KOPT-K1 (cell line): ENCODE measurements around the gene BCHE.
"Not testable (repeated sequence)": the region's sequence is repeated elsewhere in the genome, so short reads cannot be mapped to it uniquely, and the experiment has no call there.

ENCODE experiments used
- H3K27ac ChIP-seq: fragments of 200-600 bp; sonication (generic); 2 replicates; pipeline ENCODE4 v1.5.1; 2016; ENCODE audit warnings: antibody characterized with exemption, mild to moderate bottlenecking, low read depth, low read length; ENCODE audit not compliant: poor library complexity, severe bottlenecking
- H3K36me3 ChIP-seq: fragments of 200-600 bp; sonication (generic); 2 replicates; pipeline ENCODE4 v1.5.1; 2017; ENCODE audit warnings: antibody characterized with exemption, mild to moderate bottlenecking, low read length, moderate library complexity; ENCODE audit not compliant: insufficient read depth
- H3K9me3 ChIP-seq: fragments of 200-600 bp; sonication (generic); 2 replicates; pipeline ENCODE4 v1.5.1; 2017; ENCODE audit warnings: antibody characterized with exemption, low read length, mild to moderate bottlenecking; ENCODE audit not compliant: insufficient read depth, poor library complexity, severe bottlenecking

BCHE gene

DNA sequence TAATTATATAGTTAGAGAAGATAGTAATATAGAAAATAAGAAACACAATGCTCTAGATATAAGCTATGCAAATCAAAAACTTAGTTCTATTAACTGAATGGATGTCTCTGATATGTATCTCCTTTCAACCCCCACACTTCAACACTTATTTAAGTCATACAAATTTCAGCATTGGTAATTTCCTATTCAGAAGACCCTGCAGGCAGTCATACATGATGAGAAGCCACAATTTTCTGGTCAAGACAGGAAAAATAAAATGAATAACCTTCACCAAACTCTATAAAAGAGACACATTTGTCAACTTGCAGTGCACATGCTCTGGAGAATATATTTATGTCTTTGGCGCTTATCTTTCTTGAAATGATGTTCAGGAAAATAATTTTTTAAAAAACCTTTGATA is 578 bp upstream of the BCHE start:
- no peaks in the 10 kb centered on the region for H3K9me3 ChIP-seq
- no peaks in the 10 kb centered on the region for H3K36me3 ChIP-seq
- H3K27ac ChIP-seq: peak overlapping the region; percentile 84

DNA sequence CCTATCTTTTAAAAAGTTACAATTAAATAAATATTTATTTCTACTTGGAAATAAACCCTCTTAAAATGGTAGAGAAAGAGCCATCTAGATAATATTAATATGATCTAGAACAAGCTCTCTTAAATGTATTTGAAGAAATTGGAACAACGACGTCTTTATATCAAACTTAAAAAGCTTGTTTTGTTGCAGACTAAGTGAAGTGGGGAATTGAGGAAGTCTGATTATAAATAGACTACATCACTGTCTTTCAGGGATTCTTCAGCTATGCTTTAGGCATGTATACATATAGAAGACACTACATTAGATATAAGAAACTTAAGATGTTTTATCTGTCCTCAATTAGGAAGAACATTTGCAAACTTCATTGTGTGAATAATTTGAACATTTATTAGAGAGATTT is 1.8 kb downstream of the BCHE start:
- H3K36me3 ChIP-seq: no peaks in the 10 kb centered on the region
- H3K27ac ChIP-seq: no peak overlapping the region
- H3K9me3 ChIP-seq: no peaks in the 10 kb centered on the region

DNA sequence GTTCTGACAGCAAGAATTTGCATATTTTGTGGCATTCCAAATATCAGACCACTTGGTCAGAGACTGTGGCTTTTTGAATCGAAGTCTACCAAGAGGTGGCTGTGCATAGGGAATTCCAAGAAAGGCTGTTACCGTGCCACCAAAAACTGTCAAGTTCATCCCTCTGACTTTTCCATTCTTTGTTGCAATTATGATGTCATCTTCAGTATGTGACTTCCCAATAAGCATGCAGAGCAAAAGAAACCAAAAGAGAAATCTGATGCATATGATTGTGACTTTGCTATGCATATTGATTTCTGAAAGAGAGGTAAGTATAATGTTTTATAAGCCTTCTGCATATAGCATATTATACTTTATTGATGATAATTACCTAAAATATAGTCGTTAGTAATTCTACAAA is 6.5 kb downstream of the BCHE start:
- no peaks in the 10 kb centered on the region; the same call in 1 of the 2 replicates for H3K36me3 ChIP-seq
- no peaks in the 10 kb centered on the region for H3K9me3 ChIP-seq
- no peak overlapping the region for H3K27ac ChIP-seq

DNA sequence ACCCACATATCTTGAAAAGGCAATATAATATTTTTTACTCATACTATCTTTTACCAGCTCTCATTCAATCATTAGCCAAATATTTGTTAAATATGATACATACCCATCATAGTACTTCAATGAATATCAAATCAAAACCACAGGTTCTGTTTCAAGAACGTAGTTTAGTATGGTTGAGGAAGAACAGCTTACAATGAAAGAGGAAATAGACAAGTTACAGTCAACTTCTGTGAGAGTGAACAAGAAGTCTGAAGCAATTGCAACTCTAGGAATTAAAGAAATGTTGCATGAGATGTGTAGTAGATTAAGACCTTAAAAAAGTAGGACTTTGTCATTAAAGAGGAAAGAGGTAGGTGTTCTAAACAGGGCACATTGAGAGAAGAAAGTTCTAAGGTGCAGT is 9.3 kb downstream of the BCHE start:
- Histone ChIP-seq H3K27ac (no peak overlapping the region), H3K9me3 (peaks cover 3% of the 10 kb centered on the region), H3K36me3 (no peaks in the 10 kb centered on the region; the same call in 1 of the 2 replicates)

DNA sequence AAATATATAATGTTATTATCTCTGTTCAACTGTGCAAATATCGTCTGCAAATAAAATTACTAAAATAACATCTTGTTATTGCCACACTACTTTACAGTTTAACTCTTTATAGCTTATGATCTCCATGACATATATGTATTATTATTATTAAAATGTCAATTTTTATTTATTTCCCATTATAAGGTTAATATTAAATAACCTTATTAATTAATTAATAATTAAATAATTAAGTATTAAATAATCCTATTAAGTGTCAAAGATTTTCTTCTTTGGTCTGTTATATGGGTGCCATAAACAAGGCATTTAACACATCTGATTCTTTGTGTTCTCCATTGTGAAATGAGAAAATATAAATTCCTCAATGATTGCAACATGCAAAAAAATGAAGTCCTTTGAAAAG is 10.0 kb downstream of the BCHE start:
- H3K9me3 ChIP-seq: peaks cover 3% of the 10 kb centered on the region
- H3K36me3 ChIP-seq: no peaks in the 10 kb centered on the region; the same call in 1 of the 2 replicates
- no peak overlapping the region for H3K27ac ChIP-seq

DNA sequence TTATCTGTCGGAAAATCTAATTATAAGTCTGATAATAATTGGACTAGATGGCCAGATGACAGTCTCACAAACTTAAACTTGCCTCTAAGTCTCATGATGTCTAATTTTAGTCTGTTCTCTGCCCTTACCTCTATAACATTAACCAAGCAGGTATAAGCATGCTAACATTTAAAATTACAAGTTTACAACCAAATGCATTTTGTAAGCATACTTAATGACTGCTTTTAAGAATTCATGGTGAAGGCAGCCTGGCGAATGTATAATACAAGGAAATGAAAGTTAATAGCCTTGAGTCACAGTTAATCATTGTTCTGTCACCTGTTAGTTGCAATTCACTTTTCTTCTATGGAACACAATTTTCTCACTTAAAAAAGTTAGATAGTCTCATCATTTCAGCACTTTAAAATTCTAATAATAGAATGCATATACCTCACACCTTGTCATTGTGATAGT is 16.5 kb downstream of the BCHE start:
- H3K27ac ChIP-seq: no peak overlapping the region

DNA sequence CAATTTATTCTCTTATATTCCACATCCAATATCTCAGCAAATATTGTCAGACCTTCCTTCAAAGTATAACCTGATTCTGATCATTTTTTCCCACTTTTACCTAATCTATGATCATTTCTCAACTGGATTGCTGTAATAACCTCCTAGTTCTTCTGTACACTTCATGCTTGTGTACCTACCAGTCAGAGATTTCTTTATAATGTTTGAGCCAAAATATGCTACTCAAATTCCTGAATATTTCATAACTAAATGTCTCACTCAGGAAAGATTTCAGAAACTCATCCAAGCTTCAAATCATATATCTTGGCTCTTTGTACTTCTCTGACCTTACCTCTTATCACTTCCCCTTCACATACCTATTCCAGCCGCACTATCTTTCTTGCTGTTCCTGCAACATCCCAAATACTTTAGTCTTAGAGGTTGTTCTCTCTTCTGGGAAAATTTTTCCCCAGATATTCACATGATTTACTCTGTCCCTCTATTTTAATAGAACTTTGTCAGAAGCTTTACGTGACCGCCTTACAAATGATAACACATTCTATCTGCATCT is 20.0 kb downstream of the BCHE start:
- no peaks in the 10 kb centered on the region for H3K9me3 ChIP-seq

More for the DNA sequence above, 16.5 kb downstream of the BCHE start:
- H3K9me3 ChIP-seq: peaks cover 3% of the 10 kb centered on the region
- H3K36me3 ChIP-seq: no peaks in the 10 kb centered on the region

DNA sequence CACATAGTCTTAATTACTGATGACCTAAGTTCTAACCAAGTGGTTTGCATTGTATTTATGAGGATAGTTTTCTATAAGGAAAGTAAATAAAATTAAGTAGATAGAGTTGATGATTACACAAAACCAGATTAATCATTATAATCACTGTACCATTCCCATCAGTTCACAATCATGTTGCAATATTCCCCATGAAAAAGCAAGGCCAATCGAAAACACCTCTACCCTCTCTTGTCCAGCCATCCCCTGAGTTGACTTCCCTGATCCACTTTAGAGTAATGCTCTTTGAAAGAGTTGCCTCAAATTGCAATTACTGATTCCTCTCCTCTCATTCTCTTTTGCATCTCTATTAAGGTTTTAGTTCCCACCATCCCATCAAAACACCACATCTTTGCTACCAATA is 21.0 kb downstream of the BCHE start:
- H3K36me3 ChIP-seq: no peaks in the 10 kb centered on the region

More for the DNA sequence above, 20.0 kb downstream of the BCHE start:
- no peak overlapping the region for H3K27ac ChIP-seq
- H3K36me3 ChIP-seq: no peaks in the 10 kb centered on the region

DNA sequence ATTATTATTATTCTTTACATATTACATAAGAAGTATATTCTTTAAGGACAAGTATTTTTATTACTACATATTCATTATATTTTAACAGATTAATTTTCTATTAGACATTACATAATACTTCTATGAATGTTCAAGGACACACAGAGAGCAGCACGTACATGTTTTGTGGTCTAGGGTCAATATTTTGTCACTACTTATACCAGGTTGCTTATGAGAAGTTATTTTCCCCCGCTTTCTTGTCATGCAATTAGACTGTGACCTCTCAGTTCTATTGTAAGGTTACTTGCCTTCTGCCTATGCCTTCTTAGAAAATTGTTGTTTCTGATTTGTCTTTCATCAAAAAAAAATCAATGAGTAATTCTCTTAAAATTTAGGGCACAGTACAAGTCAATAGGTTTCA is 21.5 kb downstream of the BCHE start:
- H3K36me3 ChIP-seq: no peaks in the 10 kb centered on the region
- H3K9me3 ChIP-seq: no peaks in the 10 kb centered on the region
- H3K27ac ChIP-seq: no peak overlapping the region

More for the DNA sequence above, 21.0 kb downstream of the BCHE start:
- H3K27ac ChIP-seq: no peak overlapping the region
- H3K9me3 ChIP-seq: no peaks in the 10 kb centered on the region

DNA sequence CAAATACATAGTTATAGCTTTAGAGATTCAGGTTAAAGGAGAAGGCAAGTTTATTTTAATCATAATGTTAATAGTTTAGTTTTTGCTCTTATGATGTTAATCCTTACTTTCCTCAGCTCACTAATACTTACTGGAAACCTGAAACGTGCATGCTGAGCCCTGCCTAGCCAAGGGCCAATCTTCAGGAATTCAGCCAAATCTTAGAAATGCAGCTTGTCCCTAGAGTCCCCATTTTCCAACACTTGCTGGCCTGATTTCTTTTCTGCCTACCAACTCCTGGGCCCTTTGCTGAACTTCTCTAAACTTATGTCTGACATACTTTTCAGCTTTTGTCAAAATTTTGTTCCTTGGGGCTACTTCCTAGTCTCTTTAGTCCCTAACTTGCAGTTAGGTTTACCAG is 22.8 kb downstream of the BCHE start:
- H3K27ac ChIP-seq: no peak overlapping the region
- no peaks in the 10 kb centered on the region for H3K9me3 ChIP-seq
- no peaks in the 10 kb centered on the region for H3K36me3 ChIP-seq

DNA sequence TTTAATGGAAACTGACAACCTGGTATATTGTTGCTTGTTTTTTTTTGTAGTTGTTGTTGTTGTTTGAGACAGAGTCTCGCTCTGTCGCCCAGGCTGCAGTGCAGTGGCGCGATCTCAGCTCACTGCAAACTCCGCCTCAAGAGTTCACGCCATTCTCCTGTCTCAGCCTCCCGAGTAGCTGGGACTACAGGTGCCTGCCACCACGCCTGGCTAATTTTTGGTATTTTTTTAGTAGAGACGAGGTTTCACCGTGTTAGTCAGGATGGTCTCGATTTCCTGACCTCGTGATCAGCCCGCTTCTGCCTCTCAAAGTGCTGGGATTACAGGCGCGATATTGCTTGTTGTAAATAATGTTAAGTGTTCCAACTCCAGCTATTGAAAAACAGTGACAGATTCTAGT is 29.3 kb downstream of the BCHE start:
- H3K27ac ChIP-seq, H3K9me3 ChIP-seq, H3K36me3 ChIP-seq: not testable (repeated sequence)

DNA sequence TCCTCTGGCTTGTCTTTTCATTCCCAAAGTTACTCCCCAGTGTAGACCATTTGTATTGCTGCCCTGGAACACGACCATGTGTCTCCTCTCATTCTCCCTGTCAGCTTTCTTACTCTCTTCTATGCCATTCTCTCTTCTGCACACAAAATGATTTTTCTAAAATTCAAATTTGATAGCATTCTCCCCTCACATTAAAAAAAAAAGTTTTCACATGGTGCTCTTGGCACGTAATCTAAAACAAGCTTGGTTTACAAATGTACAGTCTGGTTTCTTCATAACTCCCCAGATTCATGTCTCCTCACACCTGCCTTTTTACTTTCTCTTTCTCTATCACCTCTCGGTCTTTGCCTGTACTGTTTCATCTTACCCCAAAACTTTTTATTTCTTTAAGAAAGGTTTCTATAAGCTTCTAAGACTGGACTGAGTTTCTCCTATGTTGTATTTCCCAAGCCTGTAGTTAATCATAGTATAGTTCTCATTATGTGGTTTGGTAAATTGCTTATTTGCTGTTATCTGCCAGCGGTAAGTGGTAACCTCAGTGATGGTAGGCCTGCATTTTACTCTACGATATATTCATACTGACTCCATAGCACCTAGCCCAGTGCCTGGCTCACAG is 31.2 kb downstream of the BCHE start:
- Histone ChIP-seq H3K9me3 (no peaks in the 10 kb centered on the region), H3K36me3 (no peaks in the 10 kb centered on the region), H3K27ac (peak overlapping the region; percentile 89)

DNA sequence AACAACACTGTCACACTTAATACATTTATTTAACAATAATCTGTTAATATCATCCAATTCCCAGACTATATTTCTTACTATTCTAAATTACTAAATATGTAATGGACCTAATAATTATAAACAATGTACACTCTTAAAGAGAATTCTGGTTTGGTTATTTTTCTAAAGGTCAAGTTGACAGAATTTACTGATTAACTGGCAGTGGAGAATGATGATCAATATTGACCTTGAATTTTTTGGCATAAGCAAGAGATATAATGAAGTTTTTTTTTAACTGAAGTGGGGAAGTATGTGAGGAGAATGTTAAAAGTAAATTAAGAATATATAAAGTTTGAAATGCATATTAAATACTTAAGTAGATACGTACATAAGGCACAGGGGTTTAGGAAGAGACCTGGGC is 33.8 kb downstream of the BCHE start:
- H3K36me3 ChIP-seq: no peaks in the 10 kb centered on the region
- no peaks in the 10 kb centered on the region for H3K9me3 ChIP-seq
- H3K27ac ChIP-seq: no peak overlapping the region

DNA sequence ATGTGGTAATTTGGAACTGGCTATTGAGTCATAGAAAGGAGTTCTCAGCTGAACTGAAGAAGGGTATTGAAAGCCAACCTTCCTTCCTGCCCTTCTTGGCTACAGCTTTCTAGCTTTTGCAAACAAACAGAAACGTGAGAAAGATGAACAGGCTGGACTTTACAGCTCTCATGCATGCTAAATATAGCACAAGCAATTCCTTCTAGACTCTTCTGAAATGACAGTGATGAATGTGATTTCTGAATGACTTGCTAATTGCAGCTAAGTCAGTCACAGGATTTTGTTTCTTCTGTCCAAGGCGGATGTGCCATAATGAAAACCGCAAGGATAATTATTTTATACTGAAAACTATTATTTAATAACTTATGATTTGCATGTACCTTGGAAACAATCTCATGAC is 36.3 kb downstream of the BCHE start:
- no peak overlapping the region for H3K27ac ChIP-seq
- H3K9me3 ChIP-seq: no peaks in the 10 kb centered on the region

DNA sequence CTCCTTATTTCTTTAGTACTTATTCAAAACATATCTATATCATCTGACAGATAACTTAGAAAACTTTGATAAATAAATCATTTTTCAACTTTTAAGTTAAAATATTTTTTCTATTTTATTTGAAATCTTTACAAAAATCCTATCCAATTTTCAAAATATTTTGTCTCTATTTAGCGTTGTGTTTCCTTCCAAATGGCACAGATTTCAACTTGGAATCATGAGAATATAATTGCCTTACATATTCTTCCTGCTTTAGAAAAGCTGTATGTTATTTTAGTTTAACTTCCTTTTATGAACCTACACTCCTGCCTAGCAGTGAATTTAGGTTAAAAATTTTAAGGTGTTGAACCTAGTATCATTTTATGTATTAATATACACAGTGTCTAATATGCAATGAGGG is 38.2 kb downstream of the BCHE start:
- Histone ChIP-seq H3K36me3 (no peaks in the 10 kb centered on the region), H3K27ac (no peak overlapping the region)

More for the DNA sequence above, 36.3 kb downstream of the BCHE start:
- H3K36me3 ChIP-seq: no peaks in the 10 kb centered on the region

DNA sequence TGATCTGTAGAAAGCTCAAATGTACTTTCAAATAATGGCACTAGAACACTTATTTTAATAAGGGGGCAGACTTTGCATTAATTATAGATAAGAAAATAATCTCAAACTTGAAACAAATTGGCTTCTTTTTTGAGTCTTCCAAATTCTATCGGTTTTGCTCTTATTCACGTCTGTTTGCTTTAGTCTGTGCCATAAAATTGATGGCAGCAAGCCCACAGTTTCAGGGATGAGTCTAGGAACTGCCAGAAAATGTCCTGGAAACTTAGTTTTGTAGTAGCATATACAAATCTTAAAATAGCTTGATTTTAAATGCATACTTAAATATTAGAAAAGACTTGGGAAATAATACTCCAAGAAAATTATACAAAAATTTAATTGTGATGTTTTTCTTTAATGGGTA is 39.7 kb downstream of the BCHE start:
- Histone ChIP-seq H3K27ac (no peak overlapping the region), H3K36me3 (no peaks in the 10 kb centered on the region), H3K9me3 (no peaks in the 10 kb centered on the region)

More for the DNA sequence above, 38.2 kb downstream of the BCHE start:
- no peaks in the 10 kb centered on the region for H3K9me3 ChIP-seq
